ENCODE results near the gene LAMA3.

DNA sequence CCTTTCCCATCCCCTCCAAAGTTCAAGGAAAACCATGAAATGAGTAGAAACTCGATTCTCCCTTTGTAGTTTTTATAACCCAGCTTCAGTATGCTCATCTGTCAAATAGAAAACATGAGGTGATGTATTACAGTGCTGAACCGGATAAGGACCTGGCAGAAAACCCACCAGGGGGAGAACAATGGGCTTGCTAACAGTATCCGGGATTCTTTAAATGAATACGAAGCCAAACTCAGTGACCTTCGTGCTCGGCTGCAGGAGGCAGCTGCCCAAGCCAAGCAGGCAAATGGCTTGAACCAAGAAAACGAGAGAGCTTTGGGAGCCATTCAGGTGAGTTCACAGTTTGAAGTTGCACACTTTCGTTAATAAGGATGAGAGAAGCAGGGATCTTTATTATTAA, 211.7 kb downstream of the LAMA3 start:
- TF ChIP-seq, protein P1, sequence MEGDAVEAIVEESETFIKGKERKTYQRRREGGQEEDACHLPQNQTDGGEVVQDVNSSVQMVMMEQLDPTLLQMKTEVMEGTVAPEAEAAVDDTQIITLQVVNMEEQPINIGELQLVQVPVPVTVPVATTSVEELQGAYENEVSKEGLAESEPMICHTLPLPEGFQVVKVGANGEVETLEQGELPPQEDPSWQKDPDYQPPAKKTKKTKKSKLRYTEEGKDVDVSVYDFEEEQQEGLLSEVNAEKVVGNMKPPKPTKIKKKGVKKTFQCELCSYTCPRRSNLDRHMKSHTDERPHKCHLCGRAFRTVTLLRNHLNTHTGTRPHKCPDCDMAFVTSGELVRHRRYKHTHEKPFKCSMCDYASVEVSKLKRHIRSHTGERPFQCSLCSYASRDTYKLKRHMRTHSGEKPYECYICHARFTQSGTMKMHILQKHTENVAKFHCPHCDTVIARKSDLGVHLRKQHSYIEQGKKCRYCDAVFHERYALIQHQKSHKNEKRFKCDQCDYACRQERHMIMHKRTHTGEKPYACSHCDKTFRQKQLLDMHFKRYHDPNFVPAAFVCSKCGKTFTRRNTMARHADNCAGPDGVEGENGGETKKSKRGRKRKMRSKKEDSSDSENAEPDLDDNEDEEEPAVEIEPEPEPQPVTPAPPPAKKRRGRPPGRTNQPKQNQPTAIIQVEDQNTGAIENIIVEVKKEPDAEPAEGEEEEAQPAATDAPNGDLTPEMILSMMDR (IDR thresholded peaks at IDR 0.05): no peak
- no peak for TF ChIP-seq POLR2A (IDR thresholded peaks at IDR 0.05)

Data from Peyer's patch (tissue), 4 donors.